Astrocyte of the cerebellum (primary cell): ENCODE results near the gene NPIPB8.
"Not testable (repeated sequence)": the region's sequence is repeated elsewhere in the genome, so short reads cannot be mapped to it uniquely, and the experiment has no call there.

Experiments used
- DNase-seq: peaks from one replicate; pipeline ENCODE4 v3.0.0-alpha.2; 2011; ENCODE audit warnings: low read depth
- H3K4me3 ChIP-seq: 2 replicates; pipeline ENCODE4 v1.5.1; 2011; ENCODE audit warnings: mild to moderate bottlenecking, low read depth, low read length, moderate library complexity
- CTCF ChIP-seq: IDR thresholded peaks from 2 replicates; pipeline ENCODE4 v1.5.1; 2012; ENCODE audit warnings: low read length, low read depth, moderate library complexity, mild to moderate bottlenecking; ENCODE audit errors: missing control alignments
- in situ Hi-C: cut with HindIII; loops from 2 replicates; pipeline ENCODE4 v1.10.0; 2017; ENCODE audit warnings: low sequenced_read_pairs

NPIPB8 gene

GRCh38 chr16:28603381-28604185, 34.3 kb upstream of the NPIPB8 start:
- no peak for TF ChIP-seq CTCF
- no peak overlapping the region for H3K4me3 ChIP-seq
- DNase-seq, result no peak
- in situ Hi-C loops, result no loop called here

GRCh38 chr16:28604186-28604565, 33.7 kb upstream of the NPIPB8 start:
- no peak overlapping the region for H3K4me3 ChIP-seq
- no peak for DNase-seq
- in situ Hi-C loops, result no loop called here
- no peak for TF ChIP-seq CTCF

GRCh38 chr16:28606291-28607115, 31.4 kb upstream of the NPIPB8 start:
- in situ Hi-C loops, result no loop called here
- TF ChIP-seq CTCF, result no peak
- no peak for DNase-seq
- H3K4me3 ChIP-seq, result no peak overlapping the region

GRCh38 chr16:28607116-28607623, 30.7 kb upstream of the NPIPB8 start:
- H3K4me3 ChIP-seq, result no peak overlapping the region
- in situ Hi-C loops, result no loop called here
- no peak for TF ChIP-seq CTCF
- DNase-seq, result no peak

GRCh38 chr16:28607681-28608495, 30.0 kb upstream of the NPIPB8 start:
- H3K4me3 ChIP-seq, DNase-seq, in situ Hi-C loops: not testable (repeated sequence)

GRCh38 chr16:28608496-28608808, 29.4 kb upstream of the NPIPB8 start:
- DNase-seq, in situ Hi-C loops, H3K4me3 ChIP-seq: not testable (repeated sequence)

- H3K4me3 ChIP-seq, in situ Hi-C loops, DNase-seq: not testable (repeated sequence)
These were observed 28.8 kb upstream of the NPIPB8 start for GRCh38 chr16:28608867-28609596.
